ENCODE results near the gene MPRIP. TPM values are rescaled to one million over a fixed set of nuclear protein-coding genes. Genes with fewer than 3 reads are reported as not detected.
"Not testable (repeated sequence)": the region's sequence is repeated elsewhere in the genome, so short reads cannot be mapped to it uniquely, and the experiment has no call there.

MPRIP gene
- total RNA-seq, 1 donor from 2014 or later = 345 TPM

DNA sequence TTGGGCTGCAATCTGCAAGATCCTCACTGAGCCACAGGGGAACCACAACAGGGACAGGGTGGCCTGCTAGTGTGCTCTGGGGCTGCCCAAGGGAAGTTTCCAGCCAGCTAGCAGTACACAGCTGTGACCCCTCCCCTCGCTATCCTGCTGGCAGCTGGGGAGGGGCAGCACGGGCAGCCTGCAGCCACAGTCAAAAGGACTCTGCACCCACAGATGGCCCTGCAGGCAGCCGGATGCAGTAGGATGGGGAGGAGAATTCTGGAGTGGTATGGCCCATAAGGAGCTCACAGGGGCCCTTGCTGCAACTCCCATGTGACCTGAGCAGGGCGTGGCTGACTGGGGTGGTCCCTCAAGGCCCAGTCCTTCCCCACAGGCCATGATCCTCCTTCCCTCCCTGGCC, 89.6 kb downstream of the MPRIP start:
- no peaks in the 10 kb centered on the region for H3K27me3 Mint-ChIP-seq (ENCODE audit: low read depth)
- peaks cover 7% of the 10 kb centered on the region for H3K4me1 Mint-ChIP-seq (ENCODE audit: low read depth)
- peak; percentile 52 for DNase-seq (ENCODE audit: low spot score)
- H3K9me3 Mint-ChIP-seq (ENCODE audit: low read depth) = no peaks in the 10 kb centered on the region
- H3K4me3 Mint-ChIP-seq (ENCODE audit: unreplicated experiment) = no peak overlapping the region
- no peak overlapping the region for H3K27ac Mint-ChIP-seq (ENCODE audit: unreplicated experiment)
- H3K36me3 Mint-ChIP-seq (ENCODE audit: low read depth) = peaks cover 10% of the 10 kb centered on the region
- TF ChIP-seq, protein P1, sequence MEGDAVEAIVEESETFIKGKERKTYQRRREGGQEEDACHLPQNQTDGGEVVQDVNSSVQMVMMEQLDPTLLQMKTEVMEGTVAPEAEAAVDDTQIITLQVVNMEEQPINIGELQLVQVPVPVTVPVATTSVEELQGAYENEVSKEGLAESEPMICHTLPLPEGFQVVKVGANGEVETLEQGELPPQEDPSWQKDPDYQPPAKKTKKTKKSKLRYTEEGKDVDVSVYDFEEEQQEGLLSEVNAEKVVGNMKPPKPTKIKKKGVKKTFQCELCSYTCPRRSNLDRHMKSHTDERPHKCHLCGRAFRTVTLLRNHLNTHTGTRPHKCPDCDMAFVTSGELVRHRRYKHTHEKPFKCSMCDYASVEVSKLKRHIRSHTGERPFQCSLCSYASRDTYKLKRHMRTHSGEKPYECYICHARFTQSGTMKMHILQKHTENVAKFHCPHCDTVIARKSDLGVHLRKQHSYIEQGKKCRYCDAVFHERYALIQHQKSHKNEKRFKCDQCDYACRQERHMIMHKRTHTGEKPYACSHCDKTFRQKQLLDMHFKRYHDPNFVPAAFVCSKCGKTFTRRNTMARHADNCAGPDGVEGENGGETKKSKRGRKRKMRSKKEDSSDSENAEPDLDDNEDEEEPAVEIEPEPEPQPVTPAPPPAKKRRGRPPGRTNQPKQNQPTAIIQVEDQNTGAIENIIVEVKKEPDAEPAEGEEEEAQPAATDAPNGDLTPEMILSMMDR (IDR thresholded peaks at IDR 0.05) = no peak

GRCh38 chr17:17132746-17133145, 90.5 kb downstream of the MPRIP start:
- H3K4me3 Mint-ChIP-seq (ENCODE audit: unreplicated experiment) = no peak overlapping the region
- no peak overlapping the region for H3K27ac Mint-ChIP-seq (ENCODE audit: unreplicated experiment)
- TF ChIP-seq, protein P1 (IDR thresholded peaks at IDR 0.05) = no peak
- DNase-seq (ENCODE audit: low spot score) = peak; percentile 10
- no peaks in the 10 kb centered on the region for H3K27me3 Mint-ChIP-seq (ENCODE audit: low read depth)
- peaks cover 3% of the 10 kb centered on the region for H3K4me1 Mint-ChIP-seq (ENCODE audit: low read depth)
- H3K9me3 Mint-ChIP-seq (ENCODE audit: low read depth) = no peaks in the 10 kb centered on the region
- peaks cover 12% of the 10 kb centered on the region for H3K36me3 Mint-ChIP-seq (ENCODE audit: low read depth)

GRCh38 chr17:17134051-17134956, 92.0 kb downstream of the MPRIP start:
- H3K4me1 Mint-ChIP-seq (ENCODE audit: low read depth) = peaks cover 1% of the 10 kb centered on the region
- TF ChIP-seq, protein P1 (IDR thresholded peaks at IDR 0.05) = no peak
- DNase-seq (ENCODE audit: low spot score) = peak; percentile 63

DNA sequence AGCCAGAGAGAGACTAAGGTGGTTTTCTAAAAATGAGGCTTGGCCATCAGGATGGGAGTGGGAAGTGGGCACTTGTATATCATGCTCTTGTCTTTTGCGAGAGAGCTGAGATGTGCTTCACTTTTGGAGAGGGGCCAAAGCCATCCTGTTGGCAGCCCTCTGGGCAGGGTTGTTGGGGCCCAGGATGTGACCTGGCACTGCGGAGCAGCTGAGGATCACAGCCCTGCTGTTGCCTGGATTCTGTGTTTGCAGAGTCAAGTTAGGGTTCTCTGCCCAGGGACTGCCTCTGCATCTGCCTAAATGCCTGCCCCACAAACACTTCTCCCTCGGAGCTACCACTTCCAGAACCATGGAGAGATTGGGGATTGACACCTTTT, 92.7 kb downstream of the MPRIP start:
- Mint-ChIP-seq H3K4me1 (ENCODE audit: low read depth) (peaks cover 5% of the 10 kb centered on the region), H3K27me3 (ENCODE audit: low read depth) (no peaks in the 10 kb centered on the region), H3K36me3 (ENCODE audit: low read depth) (peaks cover 16% of the 10 kb centered on the region), H3K9me3 (ENCODE audit: low read depth) (no peaks in the 10 kb centered on the region), H3K4me3 (ENCODE audit: unreplicated experiment) (no peak overlapping the region), H3K27ac (ENCODE audit: unreplicated experiment) (no peak overlapping the region)
- peak; percentile 43 for DNase-seq (ENCODE audit: low spot score)
- TF ChIP-seq, protein P1 (IDR thresholded peaks at IDR 0.05) = no peak

More at GRCh38 chr17:17134051-17134956, 92.0 kb downstream of the MPRIP start:
- no peaks in the 10 kb centered on the region for H3K9me3 Mint-ChIP-seq (ENCODE audit: low read depth)
- peaks cover 16% of the 10 kb centered on the region for H3K36me3 Mint-ChIP-seq (ENCODE audit: low read depth)
- no peak overlapping the region for H3K4me3 Mint-ChIP-seq (ENCODE audit: unreplicated experiment)
- peak overlapping the region; percentile 22 for H3K27ac Mint-ChIP-seq (ENCODE audit: unreplicated experiment)
- H3K27me3 Mint-ChIP-seq (ENCODE audit: low read depth) = no peaks in the 10 kb centered on the region

- H3K27me3 Mint-ChIP-seq (ENCODE audit: low read depth); H3K9me3 Mint-ChIP-seq (ENCODE audit: low read depth); H3K4me3 Mint-ChIP-seq (ENCODE audit: unreplicated experiment); H3K27ac Mint-ChIP-seq (ENCODE audit: unreplicated experiment): not testable (repeated sequence)
- peaks cover 18% of the 10 kb centered on the region for H3K4me1 Mint-ChIP-seq (ENCODE audit: low read depth)
- peaks cover 13% of the 10 kb centered on the region for H3K36me3 Mint-ChIP-seq (ENCODE audit: low read depth)
- peak; percentile 59 for DNase-seq (ENCODE audit: low spot score)
Observed at GRCh38 chr17:17136221-17136620, 94.0 kb downstream of the MPRIP start.

Measured in chondrocyte (in vitro differentiated cells).